IMR-90 (cell line): ENCODE results near the gene CHST14. TPM values are rescaled to one million over a fixed set of nuclear protein-coding genes. Genes with fewer than 3 reads are reported as not detected.

ENCODE experiments used
- ATAC-seq: fragments of 200-7000 bp; cut with Tn5 transposase; 2 replicates; pipeline ENCODE4 v1.9.1; 2020; ENCODE audit warnings: low read depth, mild to moderate bottlenecking, moderate library complexity
- BruUV-seq: library from RNA; stranded (reverse); fragments of 400-500 nt; replicated peaks from 2 replicates; lab custom pipeline; 2021; lab: Mats Ljungman, UMichigan
- CTCF ChIA-PET: fragments of 300-600 bp; formaldehyde crosslinking; extraction: SDS; loops from one replicate; lab custom pipeline; 2021; ENCODE audit warnings: antibody characterized with exemption; lab: Yijun Ruan, JAX
- POLR2A ChIA-PET: fragments of 300-600 bp; sonication (Branson Sonifier 250); formaldehyde crosslinking; loops from one replicate; lab custom pipeline; 2022; ENCODE audit warnings: antibody characterized with exemption; ENCODE audit not compliant: unreplicated experiment; lab: Charles Lee
- DNase-seq: peaks from one replicate; pipeline ENCODE4 v3.0.0; 2013
- H2AFZ ChIP-seq: replicated peaks from 2 replicates; pipeline ENCODE3; 2013; ENCODE audit warnings: low read length, mild to moderate bottlenecking; ENCODE audit not compliant: poor library complexity
- H2AK5ac ChIP-seq: 2 replicates; pipeline ENCODE4 v1.6.1; 2013; ENCODE audit warnings: low read depth, low read length, inconsistent platforms
- H2AK9ac ChIP-seq: replicated peaks from 2 replicates; pipeline ENCODE3; 2013; ENCODE audit warnings: mild to moderate bottlenecking, low read depth, low read length, moderate library complexity; ENCODE audit not compliant: poor library complexity
- H2BK120ac ChIP-seq: 2 replicates; pipeline ENCODE4 v1.6.1; 2013; ENCODE audit warnings: low read depth, low read length, inconsistent platforms
- H2BK15ac ChIP-seq: 3 replicates; pipeline ENCODE4 v1.6.1; 2013; ENCODE audit warnings: low read depth, low read length, inconsistent platforms
- H2BK20ac ChIP-seq: 2 replicates; pipeline ENCODE4 v1.6.1; 2013; ENCODE audit warnings: low read depth, mild to moderate bottlenecking, inconsistent platforms, low read length, moderate library complexity
- H2BK5ac ChIP-seq: 2 replicates; pipeline ENCODE4 v1.6.1; 2013; ENCODE audit warnings: mild to moderate bottlenecking, low read depth, low read length, inconsistent platforms; ENCODE audit not compliant: poor library complexity, severe bottlenecking
- H3K14ac ChIP-seq: replicated peaks from 2 replicates; pipeline ENCODE4 v1.6.1; 2013; ENCODE audit warnings: low read depth, low read length, inconsistent platforms
- H3K18ac ChIP-seq: 2 replicates; pipeline ENCODE4 v1.6.1; 2013; ENCODE audit warnings: low read depth, low read length, control low read depth
- H3K23ac ChIP-seq: 2 replicates; pipeline ENCODE4 v1.6.1; 2013; ENCODE audit warnings: low read depth, low read length, inconsistent platforms
- H3K27ac ChIP-seq: 2 replicates; pipeline ENCODE4 v1.5.1; 2013; ENCODE audit warnings: mild to moderate bottlenecking, control low read depth, low read length; ENCODE audit not compliant: insufficient read depth
- H3K27me3 ChIP-seq: 2 replicates; pipeline ENCODE4 v1.6.1; 2013; ENCODE audit warnings: low read length; ENCODE audit not compliant: control insufficient read depth, insufficient read depth
- H3K36me3 ChIP-seq: 2 replicates; pipeline ENCODE4 v1.6.1; 2013; ENCODE audit warnings: low read length, mixed read lengths; ENCODE audit not compliant: control insufficient read depth, insufficient read depth
- H3K4ac ChIP-seq: 2 replicates; pipeline ENCODE4 v1.6.1; 2013; ENCODE audit warnings: low read depth, low read length, inconsistent platforms
- H3K4me1 ChIP-seq: 2 replicates; pipeline ENCODE4 v1.6.1; 2013; ENCODE audit warnings: low read length, mixed read lengths; ENCODE audit not compliant: control insufficient read depth, insufficient read depth
- H3K4me2 ChIP-seq: 2 replicates; pipeline ENCODE4 v1.6.1; 2013; ENCODE audit warnings: low read depth, mild to moderate bottlenecking, control low read depth, low read length, moderate library complexity
- H3K4me3 ChIP-seq: 2 replicates; pipeline ENCODE4 v1.5.1; 2013; ENCODE audit warnings: low read depth, mild to moderate bottlenecking, control low read depth, low read length, moderate library complexity; ENCODE audit not compliant: insufficient read depth
- H3K56ac ChIP-seq: 2 replicates; pipeline ENCODE4 v1.6.1; 2013; ENCODE audit warnings: low read length, inconsistent platforms; ENCODE audit not compliant: insufficient read depth; ENCODE audit errors: extremely low read depth
- H3K79me1 ChIP-seq, 2 experiments: 2 replicates each; pipeline ENCODE4 v1.6.1; 2013; ENCODE audit warnings: low read length in 2 of 2, inconsistent platforms in 1 of 2, low read depth in 1 of 2
- H3K9ac ChIP-seq: 2 replicates; pipeline ENCODE4 v1.6.1; 2013; ENCODE audit warnings: low read depth, low read length, control low read depth
- H3K9me1 ChIP-seq: 2 replicates; pipeline ENCODE4 v1.6.1; 2013; ENCODE audit warnings: low read length, inconsistent platforms; ENCODE audit not compliant: insufficient read depth
- H3K9me3 ChIP-seq: 2 replicates; pipeline ENCODE4 v1.6.1; 2013; ENCODE audit warnings: low read length; ENCODE audit not compliant: control insufficient read depth, insufficient read depth
- H4K20me1 ChIP-seq: 2 replicates; pipeline ENCODE4 v1.6.1; 2013; ENCODE audit warnings: low read length, inconsistent platforms; ENCODE audit not compliant: insufficient read depth
- H4K5ac ChIP-seq: 2 replicates; pipeline ENCODE4 v1.6.1; 2013; ENCODE audit warnings: mild to moderate bottlenecking, low read depth, low read length, control low read depth
- H4K8ac ChIP-seq, 2 experiments: 2 replicates each; pipeline ENCODE4 v1.6.1; 2013; ENCODE audit warnings: low read depth in 2 of 2, low read length in 2 of 2, control low read depth in 1 of 2, inconsistent platforms in 1 of 2
- H4K91ac ChIP-seq: 2 replicates; pipeline ENCODE4 v1.6.1; 2013; ENCODE audit warnings: low read depth, low read length, inconsistent platforms; ENCODE audit not compliant: insufficient read depth
- BHLHE40 ChIP-seq: fragments of 150-350 bp; IDR thresholded peaks from 2 replicates; pipeline ENCODE4 v1.6.1; 2016; ENCODE audit warnings: mild to moderate bottlenecking, low read depth, low read length
- CEBPB ChIP-seq: IDR thresholded peaks from 2 replicates; pipeline ENCODE4 v1.6.1; 2012; ENCODE audit warnings: low read depth, low read length, improper control_type of control experiment
- CHD1 ChIP-seq: IDR thresholded peaks from 2 replicates; pipeline ENCODE4 v1.6.1; 2012; ENCODE audit warnings: low read depth, low read length, improper control_type of control experiment
- CTCF ChIP-seq: conservative IDR thresholded peaks from 2 replicates; pipeline ENCODE4 v1.5.1; 2012; ENCODE audit warnings: mild to moderate bottlenecking, low read depth, low read length, improper control_type of control experiment
- FOS ChIP-seq: fragments of 150-350 bp; IDR thresholded peaks from 2 replicates; pipeline ENCODE4 v1.6.1; 2016; ENCODE audit warnings: low read depth, low read length
- MAFK ChIP-seq: IDR thresholded peaks from 2 replicates; pipeline ENCODE4 v1.6.1; 2012; ENCODE audit warnings: low read depth, low read length, improper control_type of control experiment
- MAZ ChIP-seq: IDR thresholded peaks from 2 replicates; pipeline ENCODE4 v1.6.1; 2012; ENCODE audit warnings: low read depth, mild to moderate bottlenecking, low read length, improper control_type of control experiment, moderate library complexity, borderline replicate concordance
- MXI1 ChIP-seq: IDR thresholded peaks from 2 replicates; pipeline ENCODE4 v1.6.1; 2012; ENCODE audit warnings: low read depth, mild to moderate bottlenecking, low read length, moderate library complexity, borderline replicate concordance
- NFE2L2 ChIP-seq: fragments of 150-350 bp; IDR thresholded peaks from 2 replicates; pipeline ENCODE4 v1.6.1; 2016; ENCODE audit warnings: low read depth, mild to moderate bottlenecking, low read length
- POLR2A ChIP-seq: IDR thresholded peaks from 2 replicates; pipeline ENCODE4 v1.6.1; 2012; ENCODE audit warnings: mild to moderate bottlenecking, low read depth, low read length
- RAD21 ChIP-seq: IDR thresholded peaks from 2 replicates; pipeline ENCODE4 v1.6.1; 2012; ENCODE audit warnings: low read length, improper control_type of control experiment
- RCOR1 ChIP-seq: IDR thresholded peaks from 2 replicates; pipeline ENCODE4 v1.6.1; 2012; ENCODE audit warnings: mild to moderate bottlenecking, low read length, improper control_type of control experiment; ENCODE audit not compliant: insufficient replicate concordance
- RFX5 ChIP-seq: IDR thresholded peaks from 2 replicates; pipeline ENCODE4 v1.8.0; 2012; ENCODE audit warnings: low read depth, mild to moderate bottlenecking, low read length, moderate library complexity
- SMC3 ChIP-seq: fragments of 150-350 bp; IDR thresholded peaks from 2 replicates; pipeline ENCODE4 v1.6.1; 2016; ENCODE audit warnings: low read depth, mild to moderate bottlenecking, antibody characterized with exemption, low read length, moderate library complexity
- USF2 ChIP-seq: fragments of 150-350 bp; IDR thresholded peaks from 2 replicates; pipeline ENCODE4 v1.6.1; 2017; ENCODE audit warnings: mild to moderate bottlenecking, antibody characterized with exemption, low read length, low read depth
- WGBS, 2 experiments: methylation state at CpG; one replicate each; pipeline versions ENCODE4 v1.1.5 to v1.1.7; 2013; ENCODE audit warnings: missing lambda C conversion rate in 2 of 2; ENCODE audit not compliant: insufficient read length in 1 of 2; ENCODE audit errors: extremely low coverage in 2 of 2; 5-methylcytosine and 5-hydroxymethylcytosine counted together
- dilution Hi-C: fragments of 300-500 bp; cut with HindIII; formaldehyde crosslinking; loops from one replicate; pipeline ENCODE4 v1.14.3; 2018; ENCODE audit warnings: low sequenced_read_pairs; ENCODE audit not compliant: unreplicated experiment
- in situ Hi-C: fragments of 300-500 bp; cut with MboI; formaldehyde crosslinking; loops from 3 replicates; pipeline ENCODE4 v1.14.3; 2019; ENCODE audit warnings: low sequenced_read_pairs, inconsistent platforms, mixed read lengths
- intact Hi-C: fragments of 100-400 bp; cut with micrococcal nuclease; formaldehyde crosslinking; loops from 2 replicates; pipeline ENCODE4 v1.10.0; 2022
- polyA plus RNA-seq, 3 experiments: library from polyadenylated mRNA; depleted of rRNA; stranded (reverse); fragments of >200 nt; gene quantifications; 2 replicates each; pipeline ENCODE4 v1.2.3, GENCODE V29; 2012; ENCODE audit warnings: low replicate concordance in 1 of 3
- total RNA-seq: library from RNA; depleted of rRNA; stranded (reverse); fragments of >200 nt; gene quantifications from 2 replicates; pipeline ENCODE4 v1.2.3, GENCODE V29; 2012
- TF ChIP-seq, protein P1 (sequence below): fragments of 150-350 bp; IDR thresholded peaks from 2 replicates; pipeline ENCODE4 v1.6.1; 2016; ENCODE audit warnings: low read depth, mild to moderate bottlenecking, low read length, moderate library complexity, borderline replicate concordance

CHST14 gene
- total and polyA plus RNA-seq, 2 of the 4 experiments (the other 2 are of a cell fraction): 3.8 to 19.5 TPM

DNA sequence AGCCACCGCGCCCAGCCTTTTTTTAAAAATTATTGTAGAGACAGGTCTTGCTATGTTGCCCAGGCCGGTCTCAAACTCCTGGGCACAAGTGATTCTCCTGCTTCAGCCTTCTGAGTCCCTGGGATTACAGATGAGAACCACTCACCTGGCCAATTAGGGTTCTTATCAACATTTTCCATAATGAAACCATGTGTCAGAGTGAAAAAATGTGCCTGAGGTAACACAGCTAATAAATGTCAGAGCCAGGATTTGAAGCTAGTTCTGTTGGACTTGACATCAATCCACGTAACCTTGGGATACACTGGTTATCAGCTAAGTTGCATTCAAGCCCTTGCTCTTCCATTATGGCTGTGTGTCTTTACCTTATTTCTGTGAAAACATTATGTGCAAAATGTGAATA lies 29.1 kb downstream of the CHST14 start:
- TF ChIP-seq, protein P1, sequence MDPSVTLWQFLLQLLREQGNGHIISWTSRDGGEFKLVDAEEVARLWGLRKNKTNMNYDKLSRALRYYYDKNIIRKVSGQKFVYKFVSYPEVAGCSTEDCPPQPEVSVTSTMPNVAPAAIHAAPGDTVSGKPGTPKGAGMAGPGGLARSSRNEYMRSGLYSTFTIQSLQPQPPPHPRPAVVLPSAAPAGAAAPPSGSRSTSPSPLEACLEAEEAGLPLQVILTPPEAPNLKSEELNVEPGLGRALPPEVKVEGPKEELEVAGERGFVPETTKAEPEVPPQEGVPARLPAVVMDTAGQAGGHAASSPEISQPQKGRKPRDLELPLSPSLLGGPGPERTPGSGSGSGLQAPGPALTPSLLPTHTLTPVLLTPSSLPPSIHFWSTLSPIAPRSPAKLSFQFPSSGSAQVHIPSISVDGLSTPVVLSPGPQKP: no peak
- no peak for TF ChIP-seq CEBPB
- TF ChIP-seq SMC3: no peak
- TF ChIP-seq BHLHE40: no peak
- no peak for TF ChIP-seq FOS
- TF ChIP-seq NFE2L2: no peak
- no peak for TF ChIP-seq USF2
- no peak for TF ChIP-seq RFX5
- no peak for TF ChIP-seq CHD1
- no peak for TF ChIP-seq RAD21
- TF ChIP-seq MAFK: no peak
- TF ChIP-seq MXI1: no peak
- TF ChIP-seq MAZ: no peak
- TF ChIP-seq RCOR1: no peak
- TF ChIP-seq CTCF: no peak
- no peak for TF ChIP-seq POLR2A
- no peak overlapping the region for H2BK20ac ChIP-seq
- CTCF ChIA-PET: no interaction called here
- H3K27ac ChIP-seq: no peak overlapping the region
- no peak overlapping the region for H3K4me2 ChIP-seq
- no peaks in the 10 kb centered on the region for H3K9me3 ChIP-seq
- WGBS, 2 experiments: no CpG with 5 or more reads among the region's 4 CpGs
- POLR2A ChIA-PET: interaction anchor here (0.5 kb wide), 1 partner anchor 90 kb away, joined by 3 read pairs; no protein-coding TSS in a partner anchor
- H2AFZ ChIP-seq: no peak overlapping the region
- in situ Hi-C loops (no loop called here), dilution Hi-C loops (no loop called here), intact Hi-C loops (no loop called here)
- H3K56ac ChIP-seq: no peak overlapping the region
- H3K4me3 ChIP-seq: no peak overlapping the region
- no peak for DNase-seq
- ATAC-seq: no peak
- H3K23ac ChIP-seq: no peak overlapping the region
- no peak overlapping the region for H4K8ac ChIP-seq
- peaks cover 28% of the 10 kb centered on the region for H3K27me3 ChIP-seq
- no peak overlapping the region for H3K9ac ChIP-seq
- H3K79me1 ChIP-seq: no peaks in the 10 kb centered on the region
- no peak overlapping the region for H4K5ac ChIP-seq
- H3K36me3 ChIP-seq: no peaks in the 10 kb centered on the region
- H3K9me1 ChIP-seq: peaks cover 7% of the 10 kb centered on the region
- BruUV-seq: no TSS peak
- H3K18ac ChIP-seq: no peak overlapping the region
- H2BK5ac ChIP-seq: no peak overlapping the region
- no peak overlapping the region for H2AK9ac ChIP-seq
- peaks cover 8% of the 10 kb centered on the region; the same call in 1 of the 2 replicates for H4K20me1 ChIP-seq
- H2BK120ac ChIP-seq: no peak overlapping the region
- H2AK5ac ChIP-seq: no peak overlapping the region
- H2BK15ac ChIP-seq: no peak overlapping the region
- no peak overlapping the region for H3K4ac ChIP-seq
- H3K14ac ChIP-seq: no peak overlapping the region
- H3K4me1 ChIP-seq: no peaks in the 10 kb centered on the region
- H4K91ac ChIP-seq: no peak overlapping the region
